CD4-positive, alpha-beta T cell treated with Interleukin-15 for 4 hours (primary cell): ENCODE measurements around the gene MPZ.
"Not testable (repeated sequence)": the region's sequence is repeated elsewhere in the genome, so short reads cannot be mapped to it uniquely, and the experiment has no call there.

Source experiments
- DNase-seq: peaks from one replicate; pipeline ENCODE4 v3.0.0-alpha.2; 2020; ENCODE audit warnings: low spot score

MPZ gene

GRCh38 chr1:161255302-161255701 lies 54.5 kb downstream of the MPZ start:
- not testable (repeated sequence) for DNase-seq
